ENCODE measurements around the gene UIMC1. TPM values are rescaled to one million over a fixed set of nuclear protein-coding genes. Genes with fewer than 3 reads are reported as not detected.

Gene UIMC1
- total RNA-seq, 2 donors from 2014 or later = 30.0 to 31.6 TPM

GRCh38 chr5:176934309-176934930 is 72.2 kb downstream of the UIMC1 start:
- no peaks in the 10 kb centered on the region for H3K27me3 ChIP-seq
- no peaks in the 10 kb centered on the region for H3K36me3 ChIP-seq
- intact Hi-C loops (cut with DNase I) = no loop called here
- no peak for DNase-seq
- H3K9ac ChIP-seq (ENCODE audit: low read depth in 2 of 2, low read length in 2 of 2) = no peak overlapping the region
- TF ChIP-seq CTCF (IDR thresholded peaks at IDR 0.05) = no peak
- H3K4me3 ChIP-seq = no peak overlapping the region
- H3K9me3 ChIP-seq = no peaks in the 10 kb centered on the region
- no peak overlapping the region for H3K27ac ChIP-seq
- H3K4me1 ChIP-seq = no peaks in the 10 kb centered on the region

GRCh38 chr5:176929654-176930053 is 76.9 kb downstream of the UIMC1 start:
- Histone ChIP-seq H3K27me3 (no peaks in the 10 kb centered on the region), H3K9me3 (no peaks in the 10 kb centered on the region), H3K9ac (ENCODE audit: low read depth in 2 of 2, low read length in 2 of 2) (no peak overlapping the region), H3K27ac (no peak overlapping the region), H3K4me1 (no peaks in the 10 kb centered on the region), H3K36me3 (no peaks in the 10 kb centered on the region), H3K4me3 (no peak overlapping the region)
- no peak for TF ChIP-seq CTCF (IDR thresholded peaks at IDR 0.05)
- intact Hi-C loops (cut with DNase I) = no loop called here
- no peak for DNase-seq

- Histone ChIP-seq H3K9me3 (no peaks in the 10 kb centered on the region), H3K36me3 (no peaks in the 10 kb centered on the region), H3K27ac (no peak overlapping the region), H3K4me1 (no peaks in the 10 kb centered on the region), H3K4me3 (no peak overlapping the region), H3K9ac (ENCODE audit: low read depth in 2 of 2, low read length in 2 of 2) (no peak overlapping the region), H3K27me3 (no peaks in the 10 kb centered on the region)
- intact Hi-C loops (cut with DNase I) = no loop called here
- TF ChIP-seq CTCF (IDR thresholded peaks at IDR 0.05) = no peak
- DNase-seq = no peak
These were observed 79.0 kb downstream of the UIMC1 start for GRCh38 chr5:176927562-176927961.

- Histone ChIP-seq H3K9ac (ENCODE audit: low read depth in 2 of 2, low read length in 2 of 2) (no peak overlapping the region), H3K27ac (no peak overlapping the region), H3K4me3 (no peak overlapping the region), H3K4me1 (no peaks in the 10 kb centered on the region), H3K36me3 (no peaks in the 10 kb centered on the region), H3K27me3 (no peaks in the 10 kb centered on the region), H3K9me3 (no peaks in the 10 kb centered on the region)
- DNase-seq = no peak
- TF ChIP-seq CTCF (IDR thresholded peaks at IDR 0.05) = no peak
- intact Hi-C loops (cut with DNase I) = no loop called here
These were observed 83.8 kb downstream of the UIMC1 start for GRCh38 chr5:176922817-176923216.

- Histone ChIP-seq H3K27ac (no peak overlapping the region), H3K4me3 (no peak overlapping the region), H3K9me3 (no peaks in the 10 kb centered on the region), H3K36me3 (no peaks in the 10 kb centered on the region), H3K4me1 (no peaks in the 10 kb centered on the region), H3K27me3 (no peaks in the 10 kb centered on the region), H3K9ac (ENCODE audit: low read depth in 2 of 2, low read length in 2 of 2) (no peak overlapping the region)
- no peak for DNase-seq
- intact Hi-C loops (cut with DNase I) = no loop called here
- no peak for TF ChIP-seq CTCF (IDR thresholded peaks at IDR 0.05)
These were observed 84.9 kb downstream of the UIMC1 start for GRCh38 chr5:176921714-176922113.
